Spleen (tissue), 7 donors: ENCODE measurements around the gene SLC35B4.

Source experiments
- POLR2A ChIP-seq, 3 donors: fragments of 450-650 bp; IDR thresholded peaks; one replicate each; pipeline ENCODE4 v1.5.1; 2017; ENCODE audit warnings: antibody characterized with exemption in 3 of 3, mild to moderate bottlenecking in 1 of 3
- TF ChIP-seq, protein P1 (sequence below), 11 experiments: fragments of 200-600 bp in 7 of 11; fragments of 450-650 bp in 4 of 11; sonication (generic) in 4 of 11; IDR thresholded peaks in 8 of 11; conservative IDR thresholded peaks in 3 of 11; 1 replicate in 7 of 11; 2 replicates in 4 of 11; pipeline versions ENCODE4 v1.4.0 to v1.8.0; 2016 to 2021; ENCODE audit warnings: antibody characterized with exemption in 11 of 11, inconsistent platforms in 4 of 11, mild to moderate bottlenecking in 1 of 11
- donor health status: DM: no; HTN: no; CAD: no; lungs with moderate emphysema.
- donor health status: DM: no; HTN: no; CAD: no.
- donor health status: DM: no; HTN: no; CAD: no.

DNA sequence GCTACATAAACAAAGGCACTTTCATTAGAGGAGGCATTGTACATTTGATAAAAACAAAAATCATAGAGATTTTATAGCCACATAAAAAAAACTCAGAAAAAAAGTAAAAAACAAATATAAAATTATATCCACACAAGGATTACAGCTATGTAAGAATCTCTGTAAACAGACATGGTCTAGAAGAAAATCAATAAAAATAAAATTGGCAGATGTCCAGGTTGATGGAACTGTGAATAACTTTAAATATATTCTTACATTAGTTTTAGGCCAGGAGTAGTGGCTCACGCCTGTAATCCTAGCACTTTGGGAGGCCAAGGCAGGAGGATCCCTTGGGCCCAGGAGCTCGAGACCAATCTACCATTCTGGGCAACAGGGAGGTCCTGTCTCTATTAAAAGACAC lies 19.2 kb downstream of the SLC35B4 start:
- no peak for TF ChIP-seq POLR2A (IDR thresholded peaks at IDR 0.05)
- TF ChIP-seq, protein P1, sequence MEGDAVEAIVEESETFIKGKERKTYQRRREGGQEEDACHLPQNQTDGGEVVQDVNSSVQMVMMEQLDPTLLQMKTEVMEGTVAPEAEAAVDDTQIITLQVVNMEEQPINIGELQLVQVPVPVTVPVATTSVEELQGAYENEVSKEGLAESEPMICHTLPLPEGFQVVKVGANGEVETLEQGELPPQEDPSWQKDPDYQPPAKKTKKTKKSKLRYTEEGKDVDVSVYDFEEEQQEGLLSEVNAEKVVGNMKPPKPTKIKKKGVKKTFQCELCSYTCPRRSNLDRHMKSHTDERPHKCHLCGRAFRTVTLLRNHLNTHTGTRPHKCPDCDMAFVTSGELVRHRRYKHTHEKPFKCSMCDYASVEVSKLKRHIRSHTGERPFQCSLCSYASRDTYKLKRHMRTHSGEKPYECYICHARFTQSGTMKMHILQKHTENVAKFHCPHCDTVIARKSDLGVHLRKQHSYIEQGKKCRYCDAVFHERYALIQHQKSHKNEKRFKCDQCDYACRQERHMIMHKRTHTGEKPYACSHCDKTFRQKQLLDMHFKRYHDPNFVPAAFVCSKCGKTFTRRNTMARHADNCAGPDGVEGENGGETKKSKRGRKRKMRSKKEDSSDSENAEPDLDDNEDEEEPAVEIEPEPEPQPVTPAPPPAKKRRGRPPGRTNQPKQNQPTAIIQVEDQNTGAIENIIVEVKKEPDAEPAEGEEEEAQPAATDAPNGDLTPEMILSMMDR (IDR thresholded peaks at IDR 0.05 in 8 of 11, conservative IDR thresholded peaks at IDR 0.05 in 3 of 11): no peak
